HG03025 (cell line): ENCODE measurements around the gene TMX4.
"Not testable (repeated sequence)": the region's sequence is repeated elsewhere in the genome, so short reads cannot be mapped to it uniquely, and the experiment has no call there.

Source experiments
- ATAC-seq: cut with Tn5 transposase; IDR thresholded peaks from one replicate; pipeline ENCODE4 v1.9.1; 2021; ENCODE audit warnings: mild to moderate bottlenecking, moderate library complexity; ENCODE audit not compliant: unreplicated experiment, low FRiP score

TMX4 gene

GRCh38 chr20:7974785-7975435 is 44.7 kb downstream of the TMX4 start:
- ATAC-seq = no peak

- ATAC-seq = no peak
Measured at GRCh38 chr20:7971536-7972280, 47.9 kb downstream of the TMX4 start.

- ATAC-seq = no peak
Measured at GRCh38 chr20:7967199-7967844, 52.2 kb downstream of the TMX4 start.

GRCh38 chr20:7966176-7966575 is 53.4 kb downstream of the TMX4 start:
- ATAC-seq = no peak

DNA sequence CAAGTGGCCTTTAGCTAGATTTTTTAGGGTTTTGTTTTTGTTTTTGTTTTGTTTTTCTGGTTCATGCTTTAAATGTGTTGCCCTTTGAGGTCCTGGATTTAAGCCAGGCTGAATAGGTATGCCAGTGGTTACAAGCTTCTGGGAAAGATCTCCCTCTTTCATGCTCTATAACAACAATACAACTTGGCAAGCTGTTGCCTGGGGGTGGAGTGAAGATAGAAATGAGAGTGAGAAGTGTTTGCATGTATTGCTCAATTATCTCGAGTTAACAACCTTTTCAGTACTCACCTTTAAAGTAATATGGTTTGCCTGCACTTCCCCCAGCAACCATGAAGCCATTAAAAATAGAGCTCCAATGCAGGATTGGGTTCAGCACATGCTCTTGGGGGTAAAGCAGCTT is 60.1 kb downstream of the TMX4 start:
- no peak for ATAC-seq

DNA sequence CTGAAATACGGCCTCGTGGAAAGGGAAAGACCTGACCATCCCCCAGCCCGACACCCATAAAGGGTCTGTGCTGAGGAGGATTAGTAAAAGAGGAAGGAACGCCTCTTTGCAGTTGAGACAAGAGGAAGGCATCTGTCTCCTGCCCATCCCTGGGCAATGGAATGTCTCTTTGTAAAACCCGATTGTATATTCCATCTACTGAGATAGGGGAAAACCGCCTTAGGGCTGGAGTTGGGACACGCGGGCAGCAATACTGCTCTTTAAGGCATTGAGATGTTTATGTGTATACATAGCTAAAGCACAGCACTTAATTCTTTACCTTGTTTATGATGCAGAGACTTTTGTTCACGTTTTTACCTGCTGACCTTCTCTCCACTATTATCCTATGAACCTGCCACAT is 63.0 kb downstream of the TMX4 start:
- ATAC-seq = not testable (repeated sequence)

- no peak for ATAC-seq
Measured at GRCh38 chr20:7950387-7950786, 69.2 kb downstream of the TMX4 start.

GRCh38 chr20:7943891-7944290 is 75.7 kb downstream of the TMX4 start:
- no peak for ATAC-seq

- no peak for ATAC-seq
Measured at GRCh38 chr20:7940341-7940740, 79.2 kb downstream of the TMX4 start, which contains the start of gene HAO1. Gene HAO1 (minus strand): TSS chr20:7940458. CDS start chr20:7940422, 36 bp downstream.

DNA sequence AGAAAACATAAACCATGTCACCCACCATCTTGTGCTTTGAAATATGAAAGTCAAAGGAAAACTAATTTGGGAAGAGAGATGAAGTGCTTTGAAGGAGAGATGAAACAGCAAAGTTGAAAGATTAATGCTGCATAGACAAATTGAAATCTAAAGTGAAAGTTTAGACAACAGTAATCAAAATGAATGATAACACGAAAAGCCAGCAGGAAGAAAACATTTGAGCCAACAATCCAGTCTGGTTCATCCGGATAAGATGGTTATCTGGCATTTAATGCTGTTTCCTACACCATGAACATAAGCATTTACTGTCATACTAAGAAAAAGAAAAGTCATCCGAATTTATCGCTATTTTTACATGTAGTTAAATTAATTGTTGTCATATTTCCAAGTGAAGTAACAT is 79.9 kb downstream of the TMX4 start:
- ATAC-seq = no peak

GRCh38 chr20:7938058-7938457 is 81.5 kb downstream of the TMX4 start:
- ATAC-seq = no peak

DNA sequence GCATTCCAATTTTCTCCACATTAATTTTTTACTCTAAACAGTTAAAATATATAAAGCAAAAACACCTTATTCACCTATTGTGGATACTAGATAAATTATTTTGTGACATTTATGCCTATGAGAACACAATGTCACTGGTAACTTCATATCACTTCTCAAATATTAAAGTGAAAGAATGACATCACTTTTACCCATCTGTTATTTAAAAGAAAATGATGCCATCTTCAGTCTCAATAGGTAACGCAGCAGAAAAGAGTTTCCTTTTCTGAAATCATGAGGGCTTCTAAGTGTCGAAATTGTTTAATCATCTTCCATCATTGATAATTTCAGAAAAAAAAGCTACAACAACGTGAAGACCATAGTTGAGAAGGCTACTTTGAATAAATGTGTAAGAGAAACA is 82.2 kb downstream of the TMX4 start:
- no peak for ATAC-seq

- no peak for ATAC-seq
Measured at GRCh38 chr20:7935027-7935551, 84.5 kb downstream of the TMX4 start.

GRCh38 chr20:7933346-7933745 is 86.2 kb downstream of the TMX4 start:
- ATAC-seq = no peak

DNA sequence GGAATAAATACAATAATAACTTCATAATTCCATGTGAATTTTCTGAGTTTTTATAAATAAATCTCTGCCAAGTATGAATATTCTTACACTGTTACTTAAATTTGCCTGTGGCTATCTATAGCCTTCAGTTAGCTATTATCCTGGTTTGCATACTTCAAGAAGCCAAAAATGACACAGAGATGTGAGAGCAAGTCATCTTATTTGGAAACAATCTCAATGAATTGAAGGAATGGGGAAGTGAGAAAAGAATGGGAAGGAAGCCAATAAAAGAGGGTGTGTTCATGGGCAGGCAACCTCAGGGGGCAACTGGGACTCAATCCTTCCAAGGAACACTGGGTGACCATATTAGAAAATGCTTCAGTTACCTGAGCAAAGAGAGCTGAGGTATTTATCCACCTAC is 89.2 kb downstream of the TMX4 start:
- no peak for ATAC-seq
